Right hindlimb (tissue), 1 donor: Measurements from ENCODE around the gene SOHLH2.
A peak's percentile ranks its signal among the peaks of the same experiment; 100 is the strongest.

Experiments
- DNase-seq: peaks from one replicate; pipeline ENCODE4 v3.0.0-alpha.2; 2018

Gene SOHLH2

GRCh38 chr13:36130552-36131221, 83.7 kb downstream of the SOHLH2 start:
- DNase-seq: peak; percentile 49

DNA sequence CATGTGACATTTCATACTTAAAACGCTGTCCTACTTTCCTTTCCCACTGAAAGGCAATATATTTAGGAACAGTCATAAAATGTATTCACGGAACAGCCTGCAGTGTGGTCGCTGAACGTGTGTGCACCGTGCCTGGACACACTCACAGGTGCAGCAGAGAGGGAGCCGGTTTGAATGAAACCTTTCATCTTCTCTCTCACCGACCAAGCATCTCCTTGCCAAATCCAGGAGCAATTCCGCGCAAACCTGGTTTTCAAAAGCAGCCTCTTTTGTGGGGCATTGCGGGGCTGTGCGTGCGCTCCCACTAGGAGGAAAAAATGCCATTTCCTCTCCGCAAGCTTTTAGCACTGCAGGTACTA, 84.2 kb downstream of the SOHLH2 start:
- no peak for DNase-seq

GRCh38 chr13:36129539-36129938, 84.8 kb downstream of the SOHLH2 start:
- no peak for DNase-seq

DNA sequence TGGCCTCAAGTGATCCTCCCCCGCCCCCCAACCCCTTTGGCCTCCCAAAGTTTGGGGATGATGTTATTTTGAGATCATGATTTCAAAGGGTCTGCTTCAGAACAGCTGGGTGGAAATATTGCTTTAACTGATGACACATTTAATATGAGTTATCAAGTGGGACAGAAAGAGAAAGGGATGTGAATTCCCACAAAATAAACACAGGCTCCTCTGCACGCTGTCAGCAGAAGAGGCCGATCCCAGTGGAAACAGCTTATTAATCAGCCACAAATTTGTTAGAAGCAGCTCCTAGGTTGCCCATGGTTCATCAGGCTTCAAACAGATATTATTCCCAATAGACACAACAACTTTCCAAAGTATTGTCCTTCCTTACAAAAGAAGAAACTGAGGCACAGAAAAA, 87.9 kb downstream of the SOHLH2 start:
- DNase-seq: no peak

DNA sequence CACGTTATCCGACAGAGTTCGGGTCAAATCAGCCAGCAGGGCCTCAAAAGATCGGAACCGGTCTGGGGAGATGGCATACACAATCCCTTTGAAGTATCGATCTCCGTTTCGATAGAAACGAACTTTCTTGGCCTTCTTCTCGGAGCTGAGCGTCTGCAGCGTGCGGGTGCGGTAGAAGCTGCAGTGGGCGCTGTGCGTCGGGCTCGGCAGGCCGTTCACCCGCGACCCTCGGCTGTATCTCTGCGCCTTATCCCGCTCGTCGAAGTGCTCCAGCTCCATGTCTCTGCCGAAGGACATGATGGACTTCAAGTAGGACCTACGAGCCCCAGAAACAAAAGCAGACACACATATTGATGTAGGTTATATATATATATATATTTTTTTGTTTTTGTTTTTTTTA, 88.5 kb downstream of the SOHLH2 start:
- no peak for DNase-seq

DNA sequence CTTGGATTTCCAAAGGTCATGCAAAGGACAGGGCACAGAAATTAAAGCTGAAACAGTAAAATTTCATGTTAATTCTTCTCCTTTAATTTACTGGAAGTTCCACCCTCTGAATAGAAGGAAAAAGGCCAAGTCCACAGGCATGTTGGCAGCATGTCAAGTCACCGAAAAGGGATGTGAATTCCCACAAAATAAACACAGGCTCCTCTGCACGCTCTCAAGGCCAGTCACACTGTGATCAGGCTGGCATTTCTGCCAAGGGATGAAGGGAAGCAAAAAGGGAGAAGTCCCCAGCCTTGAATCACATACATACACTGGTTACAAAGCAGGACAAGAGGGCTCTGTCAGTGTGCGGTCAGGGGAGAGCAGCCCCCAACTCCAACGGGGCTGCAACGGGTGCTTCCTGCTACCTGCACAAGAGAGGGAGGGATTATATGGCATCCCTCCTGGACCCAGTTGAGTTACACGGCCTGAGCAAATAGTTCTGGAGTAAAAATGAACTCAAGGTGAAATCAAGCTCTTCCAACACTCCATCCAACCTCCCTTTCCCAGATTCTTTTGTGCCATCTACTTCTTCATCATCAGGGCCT, 90.0 kb downstream of the SOHLH2 start:
- peak; percentile 35 for DNase-seq
